ENCODE results near the gene ZNF628.

DNA sequence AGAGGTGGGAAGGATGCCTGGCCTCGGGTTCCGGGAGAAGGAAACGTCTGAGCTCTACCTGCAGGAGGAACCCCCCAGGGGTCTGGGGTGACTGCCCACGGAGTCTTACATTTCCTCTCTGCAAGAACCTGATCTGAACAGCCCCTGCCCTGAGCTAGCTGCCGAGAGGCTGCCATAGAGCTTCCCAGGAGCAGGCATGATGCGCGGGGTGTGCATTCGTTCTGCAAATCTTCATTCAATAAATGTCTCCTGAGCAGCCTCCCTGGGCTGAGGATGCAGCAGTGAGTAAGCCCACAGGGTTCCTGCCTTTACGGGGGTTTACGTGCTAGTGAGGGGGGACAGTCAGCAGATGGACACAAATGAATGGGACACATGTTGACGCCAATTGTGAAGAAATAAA, 31.8 kb upstream of the ZNF628 start:
- TF ChIP-seq, protein P1, sequence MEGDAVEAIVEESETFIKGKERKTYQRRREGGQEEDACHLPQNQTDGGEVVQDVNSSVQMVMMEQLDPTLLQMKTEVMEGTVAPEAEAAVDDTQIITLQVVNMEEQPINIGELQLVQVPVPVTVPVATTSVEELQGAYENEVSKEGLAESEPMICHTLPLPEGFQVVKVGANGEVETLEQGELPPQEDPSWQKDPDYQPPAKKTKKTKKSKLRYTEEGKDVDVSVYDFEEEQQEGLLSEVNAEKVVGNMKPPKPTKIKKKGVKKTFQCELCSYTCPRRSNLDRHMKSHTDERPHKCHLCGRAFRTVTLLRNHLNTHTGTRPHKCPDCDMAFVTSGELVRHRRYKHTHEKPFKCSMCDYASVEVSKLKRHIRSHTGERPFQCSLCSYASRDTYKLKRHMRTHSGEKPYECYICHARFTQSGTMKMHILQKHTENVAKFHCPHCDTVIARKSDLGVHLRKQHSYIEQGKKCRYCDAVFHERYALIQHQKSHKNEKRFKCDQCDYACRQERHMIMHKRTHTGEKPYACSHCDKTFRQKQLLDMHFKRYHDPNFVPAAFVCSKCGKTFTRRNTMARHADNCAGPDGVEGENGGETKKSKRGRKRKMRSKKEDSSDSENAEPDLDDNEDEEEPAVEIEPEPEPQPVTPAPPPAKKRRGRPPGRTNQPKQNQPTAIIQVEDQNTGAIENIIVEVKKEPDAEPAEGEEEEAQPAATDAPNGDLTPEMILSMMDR (IDR thresholded peaks at IDR 0.05) = no peak
- no peak for TF ChIP-seq POLR2A (IDR thresholded peaks at IDR 0.05)
